Nephron (organoid): ENCODE results near the gene MRC2.

Experiments used
- H3K27ac Mint-ChIP-seq, 3 experiments: 2 replicates each; pipeline ENCODE4 v1.8.0; 2020; ENCODE audit warnings: mixed read lengths in 3 of 3, mild to moderate bottlenecking in 2 of 3, moderate library complexity in 1 of 3
- H3K27me3 Mint-ChIP-seq: 2 replicates; pipeline ENCODE4 v1.8.0; 2021; ENCODE audit warnings: low read depth, mild to moderate bottlenecking, moderate library complexity, mixed read lengths
- H3K36me3 Mint-ChIP-seq: 2 replicates; pipeline ENCODE4 v1.8.0; 2020; ENCODE audit warnings: low read depth, mixed read lengths
- H3K4me1 Mint-ChIP-seq: 2 replicates; pipeline ENCODE4 v1.8.0; 2020; ENCODE audit warnings: mixed read lengths
- H3K4me3 Mint-ChIP-seq, 3 experiments: 2 replicates each; pipeline ENCODE4 v1.8.0; 2020; ENCODE audit warnings: mild to moderate bottlenecking in 3 of 3, mixed read lengths in 3 of 3, moderate library complexity in 2 of 3
- H3K9me3 Mint-ChIP-seq: 2 replicates; pipeline ENCODE4 v1.8.0; 2020; ENCODE audit warnings: mixed read lengths
- CTCF ChIP-seq, 3 experiments: fragments of 200-600 bp; sonication (generic); IDR thresholded peaks; one replicate each; pipeline ENCODE4 v1.5.0; 2021; ENCODE audit warnings: antibody characterized with exemption in 3 of 3; ENCODE audit not compliant: unreplicated experiment in 3 of 3

The MRC2 gene

GRCh38 chr17:62648956-62649294 lies 21.5 kb downstream of the MRC2 start:
- TF ChIP-seq CTCF (IDR thresholded peaks at IDR 0.05; ENCODE audit: unreplicated experiment in 3 of 3), result no peak
- peaks cover 10% of the 10 kb centered on the region for H3K36me3 Mint-ChIP-seq
- peaks cover 34% of the 10 kb centered on the region for H3K4me1 Mint-ChIP-seq
- peak overlapping the region; percentile 56 to 72 (median 66) for H3K27ac Mint-ChIP-seq
- H3K4me3 Mint-ChIP-seq, result no peak overlapping the region
- no peaks in the 10 kb centered on the region for H3K27me3 Mint-ChIP-seq
- no peaks in the 10 kb centered on the region for H3K9me3 Mint-ChIP-seq

GRCh38 chr17:62649570-62649969 lies 22.1 kb downstream of the MRC2 start:
- Mint-ChIP-seq H3K4me3 (no peak overlapping the region), H3K9me3 (no peaks in the 10 kb centered on the region), H3K36me3 (peaks cover 8% of the 10 kb centered on the region), H3K27ac (no peak overlapping the region), H3K4me1 (peaks cover 38% of the 10 kb centered on the region), H3K27me3 (no peaks in the 10 kb centered on the region)
- no peak for TF ChIP-seq CTCF (IDR thresholded peaks at IDR 0.05; ENCODE audit: unreplicated experiment in 3 of 3)

- Mint-ChIP-seq H3K27me3 (no peaks in the 10 kb centered on the region), H3K4me3 (no peak overlapping the region), H3K27ac (peak overlapping the region; percentile 15 to 29 (median 22)), H3K36me3 (peaks cover 7% of the 10 kb centered on the region), H3K4me1 (peaks cover 37% of the 10 kb centered on the region), H3K9me3 (no peaks in the 10 kb centered on the region)
- no peak for TF ChIP-seq CTCF (IDR thresholded peaks at IDR 0.05; ENCODE audit: unreplicated experiment in 3 of 3)
These were observed 23.1 kb downstream of the MRC2 start for GRCh38 chr17:62650587-62650986.

GRCh38 chr17:62652251-62653001 lies 25.0 kb downstream of the MRC2 start:
- Mint-ChIP-seq H3K27me3 (no peaks in the 10 kb centered on the region), H3K4me3 (peak overlapping the region; percentile 81 to 85 (median 83)), H3K27ac (peak overlapping the region; percentile 74 to 97 (median 90)), H3K9me3 (no peaks in the 10 kb centered on the region), H3K4me1 (peaks cover 53% of the 10 kb centered on the region), H3K36me3 (peaks cover 9% of the 10 kb centered on the region)
- no peak for TF ChIP-seq CTCF (IDR thresholded peaks at IDR 0.05; ENCODE audit: unreplicated experiment in 3 of 3)

GRCh38 chr17:62653002-62653825 lies 25.7 kb downstream of the MRC2 start:
- Mint-ChIP-seq H3K4me3 (peak overlapping the region; percentile 80 to 85 (median 81)), H3K4me1 (peaks cover 61% of the 10 kb centered on the region), H3K27me3 (no peaks in the 10 kb centered on the region), H3K27ac (peak overlapping the region; percentile 74 to 97 (median 90)), H3K9me3 (no peaks in the 10 kb centered on the region), H3K36me3 (peaks cover 15% of the 10 kb centered on the region)
- no peak for TF ChIP-seq CTCF (IDR thresholded peaks at IDR 0.05; ENCODE audit: unreplicated experiment in 3 of 3)
